GM23338 (cell line): ENCODE results near the gene ATRIP. TPM values are rescaled to one million over a fixed set of nuclear protein-coding genes. Genes with fewer than 3 reads are reported as not detected.

Experiments
- ATAC-seq: fragments of 200-7000 bp; cut with Tn5 transposase; 3 replicates; pipeline ENCODE4 v1.9.1; 2020
- DNase-seq: peaks from one replicate; pipeline ENCODE4 v3.0.0-alpha.2; 2015; ENCODE audit warnings: low spot score
- H2AFZ ChIP-seq: fragments of 200-600 bp; sonication (generic); 2 replicates; pipeline ENCODE4 v1.8.0; 2016; ENCODE audit warnings: antibody characterized with exemption, mild to moderate bottlenecking, moderate library complexity
- H3F3A ChIP-seq: fragments of 200-600 bp; sonication (generic); replicated peaks from 2 replicates; pipeline ENCODE4 v1.8.0; 2017; ENCODE audit warnings: antibody characterized with exemption, mixed run types, low read depth
- H3K27ac ChIP-seq: fragments of 200-600 bp; sonication (generic); 2 replicates; pipeline ENCODE4 v1.6.1; 2016; ENCODE audit warnings: low read depth
- H3K27me3 ChIP-seq: fragments of 200-600 bp; sonication (generic); 2 replicates; pipeline ENCODE4 v1.8.0; 2016; ENCODE audit warnings: mild to moderate bottlenecking, mixed run types, moderate library complexity; ENCODE audit not compliant: insufficient read depth
- H3K36me3 ChIP-seq: fragments of 200-600 bp; sonication (generic); 2 replicates; pipeline ENCODE4 v1.8.0; 2016; ENCODE audit warnings: mild to moderate bottlenecking; ENCODE audit not compliant: insufficient read depth
- H3K4me1 ChIP-seq: fragments of 200-600 bp; sonication (generic); 2 replicates; pipeline ENCODE4 v1.8.0; 2016; ENCODE audit warnings: mild to moderate bottlenecking, moderate library complexity; ENCODE audit not compliant: insufficient read depth
- H3K4me2 ChIP-seq: fragments of 200-600 bp; sonication (generic); 2 replicates; pipeline ENCODE4 v1.7.1; 2017; ENCODE audit warnings: mixed run types
- H3K4me3 ChIP-seq: fragments of 200-600 bp; sonication (generic); 2 replicates; pipeline ENCODE4 v1.6.1; 2016; ENCODE audit warnings: mixed run types
- H3K79me2 ChIP-seq: fragments of 200-600 bp; sonication (generic); replicated peaks from 2 replicates; pipeline ENCODE4 v1.8.0; 2017; ENCODE audit warnings: mild to moderate bottlenecking; ENCODE audit not compliant: insufficient read depth
- H3K9me2 ChIP-seq: fragments of 200-600 bp; sonication (generic); 2 replicates; pipeline ENCODE4 v1.8.0; 2017; ENCODE audit not compliant: insufficient read depth
- H4K20me1 ChIP-seq: fragments of 200-600 bp; sonication (generic); replicated peaks from 2 replicates; pipeline ENCODE4 v1.8.0; 2017; ENCODE audit warnings: mild to moderate bottlenecking; ENCODE audit not compliant: insufficient read depth
- H3K27ac Mint-ChIP-seq: 2 replicates; pipeline ENCODE4 v1.8.0; 2020; ENCODE audit warnings: inconsistent platforms, mild to moderate bottlenecking, moderate library complexity, mixed read lengths
- H3K27me3 Mint-ChIP-seq: 3 replicates; pipeline ENCODE4 v1.8.0; 2022; ENCODE audit warnings: low read depth, mild to moderate bottlenecking, moderate library complexity, mixed read lengths, inconsistent platforms; ENCODE audit not compliant: insufficient read depth, poor library complexity
- H3K36me3 Mint-ChIP-seq: 3 replicates; pipeline ENCODE4 v1.8.0; 2021; ENCODE audit warnings: low read depth, mild to moderate bottlenecking, inconsistent platforms, moderate library complexity, mixed read lengths
- H3K4me1 Mint-ChIP-seq: 3 replicates; pipeline ENCODE4 v1.8.0; 2020; ENCODE audit warnings: mild to moderate bottlenecking, inconsistent platforms, mixed read lengths
- H3K4me3 Mint-ChIP-seq: 3 replicates; pipeline ENCODE4 v1.8.0; 2021; ENCODE audit warnings: moderate library complexity, mild to moderate bottlenecking, inconsistent platforms, mixed read lengths
- H3K9me3 Mint-ChIP-seq: 3 replicates; pipeline ENCODE4 v1.8.0; 2020; ENCODE audit warnings: moderate library complexity, mild to moderate bottlenecking, inconsistent platforms, mixed read lengths
- CREB1 ChIP-seq: fragments of 250-450 bp; sonication (Bioruptor Pico); IDR thresholded peaks from 2 replicates; pipeline ENCODE4 v1.5.0; 2020; ENCODE audit warnings: low read depth, mild to moderate bottlenecking, moderate library complexity
- EZH2 ChIP-seq: fragments of 200-600 bp; sonication (generic); IDR thresholded peaks from one replicate; pipeline ENCODE4 v1.8.0; 2017; ENCODE audit warnings: antibody characterized with exemption, mild to moderate bottlenecking, low read depth; ENCODE audit not compliant: unreplicated experiment
- EZH2phosphoT487 ChIP-seq: fragments of 200-600 bp; sonication (generic); IDR thresholded peaks from one replicate; pipeline ENCODE4 v1.8.1; 2018; ENCODE audit warnings: antibody characterized with exemption; ENCODE audit not compliant: unreplicated experiment
- JUNB ChIP-seq: IDR thresholded peaks from one replicate; pipeline ENCODE4 v1.6.1; 2016; ENCODE audit warnings: antibody characterized with exemption; ENCODE audit not compliant: unreplicated experiment
- POLR2AphosphoS5 ChIP-seq: IDR thresholded peaks from 2 replicates; pipeline ENCODE4 v1.6.1; 2016; ENCODE audit warnings: antibody characterized with exemption, low read depth
- ZNF331 ChIP-seq: fragments of 250-450 bp; sonication (Bioruptor Pico); IDR thresholded peaks from 2 replicates; pipeline ENCODE4 v1.5.0; 2020; ENCODE audit warnings: low read depth, mild to moderate bottlenecking, moderate library complexity
- polyA plus RNA-seq: library from polyadenylated mRNA; unstranded; fragments of >200 nt; fragmentation: Nextera tagmentation; extraction: Ambion mirVana; gene quantifications from 2 replicates; pipeline ENCODE4 v1.2.1, GENCODE V29; 2016
- total RNA-seq: library from RNA; depleted of rRNA; stranded (reverse); fragments of >200 nt; shearing (Covaris generic); gene quantifications from 2 replicates; pipeline ENCODE4 v1.2.3, GENCODE V29; 2014
- TF ChIP-seq, protein P1 (sequence below): fragments of 250-450 bp; sonication (Bioruptor Pico); IDR thresholded peaks from 2 replicates; pipeline ENCODE4 v1.5.0; 2020; ENCODE audit warnings: mild to moderate bottlenecking, moderate library complexity

Gene ATRIP
- total and polyA plus RNA-seq, 2 experiments from 2014 or later, result 5.8 to 17.3 TPM

DNA sequence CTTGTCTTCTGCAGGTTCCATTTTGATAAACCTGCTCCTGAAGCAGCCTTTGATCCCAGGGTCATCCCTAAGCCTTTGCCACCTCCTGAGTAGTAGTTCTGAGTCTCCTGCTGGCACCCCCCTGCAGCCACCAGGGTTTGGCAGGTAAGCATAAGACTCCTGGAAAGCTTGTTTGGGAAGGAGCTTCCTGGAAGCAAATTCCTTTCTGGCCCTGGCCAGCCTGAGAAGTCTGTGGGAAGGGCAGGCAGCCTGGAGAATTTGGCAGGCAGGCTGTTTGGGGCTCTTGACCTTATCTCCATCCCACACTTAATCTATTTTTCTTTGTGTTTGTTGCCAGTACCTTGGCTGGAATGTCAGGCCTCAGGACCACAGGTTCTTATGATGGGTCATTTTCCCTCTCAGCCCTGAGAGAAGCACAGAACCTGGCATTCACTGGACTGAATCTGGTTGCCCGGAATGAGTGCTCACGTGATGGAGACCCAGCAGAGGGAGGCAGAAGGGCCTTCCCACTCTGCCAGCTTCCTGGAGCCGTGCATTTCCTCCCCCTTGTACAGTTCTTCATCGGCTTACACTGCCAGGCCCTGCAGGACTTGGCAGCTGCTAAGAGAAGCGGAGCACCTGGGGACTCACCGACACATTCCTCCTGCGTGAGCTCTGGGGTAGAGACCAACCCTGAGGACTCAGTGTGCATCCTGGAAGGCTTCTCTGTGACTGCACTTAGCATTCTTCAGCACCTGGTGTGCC, 13.4 kb downstream of the ATRIP start:
- H3K9me2 ChIP-seq, result no peaks in the 10 kb centered on the region
- no peak overlapping the region for H3K27ac Mint-ChIP-seq
- H3K36me3 ChIP-seq, result peaks cover 37% of the 10 kb centered on the region
- H3K27me3 ChIP-seq, result no peaks in the 10 kb centered on the region
- no peak overlapping the region for H3K27ac ChIP-seq
- no peak overlapping the region for H3K4me2 ChIP-seq
- TF ChIP-seq, protein P1, sequence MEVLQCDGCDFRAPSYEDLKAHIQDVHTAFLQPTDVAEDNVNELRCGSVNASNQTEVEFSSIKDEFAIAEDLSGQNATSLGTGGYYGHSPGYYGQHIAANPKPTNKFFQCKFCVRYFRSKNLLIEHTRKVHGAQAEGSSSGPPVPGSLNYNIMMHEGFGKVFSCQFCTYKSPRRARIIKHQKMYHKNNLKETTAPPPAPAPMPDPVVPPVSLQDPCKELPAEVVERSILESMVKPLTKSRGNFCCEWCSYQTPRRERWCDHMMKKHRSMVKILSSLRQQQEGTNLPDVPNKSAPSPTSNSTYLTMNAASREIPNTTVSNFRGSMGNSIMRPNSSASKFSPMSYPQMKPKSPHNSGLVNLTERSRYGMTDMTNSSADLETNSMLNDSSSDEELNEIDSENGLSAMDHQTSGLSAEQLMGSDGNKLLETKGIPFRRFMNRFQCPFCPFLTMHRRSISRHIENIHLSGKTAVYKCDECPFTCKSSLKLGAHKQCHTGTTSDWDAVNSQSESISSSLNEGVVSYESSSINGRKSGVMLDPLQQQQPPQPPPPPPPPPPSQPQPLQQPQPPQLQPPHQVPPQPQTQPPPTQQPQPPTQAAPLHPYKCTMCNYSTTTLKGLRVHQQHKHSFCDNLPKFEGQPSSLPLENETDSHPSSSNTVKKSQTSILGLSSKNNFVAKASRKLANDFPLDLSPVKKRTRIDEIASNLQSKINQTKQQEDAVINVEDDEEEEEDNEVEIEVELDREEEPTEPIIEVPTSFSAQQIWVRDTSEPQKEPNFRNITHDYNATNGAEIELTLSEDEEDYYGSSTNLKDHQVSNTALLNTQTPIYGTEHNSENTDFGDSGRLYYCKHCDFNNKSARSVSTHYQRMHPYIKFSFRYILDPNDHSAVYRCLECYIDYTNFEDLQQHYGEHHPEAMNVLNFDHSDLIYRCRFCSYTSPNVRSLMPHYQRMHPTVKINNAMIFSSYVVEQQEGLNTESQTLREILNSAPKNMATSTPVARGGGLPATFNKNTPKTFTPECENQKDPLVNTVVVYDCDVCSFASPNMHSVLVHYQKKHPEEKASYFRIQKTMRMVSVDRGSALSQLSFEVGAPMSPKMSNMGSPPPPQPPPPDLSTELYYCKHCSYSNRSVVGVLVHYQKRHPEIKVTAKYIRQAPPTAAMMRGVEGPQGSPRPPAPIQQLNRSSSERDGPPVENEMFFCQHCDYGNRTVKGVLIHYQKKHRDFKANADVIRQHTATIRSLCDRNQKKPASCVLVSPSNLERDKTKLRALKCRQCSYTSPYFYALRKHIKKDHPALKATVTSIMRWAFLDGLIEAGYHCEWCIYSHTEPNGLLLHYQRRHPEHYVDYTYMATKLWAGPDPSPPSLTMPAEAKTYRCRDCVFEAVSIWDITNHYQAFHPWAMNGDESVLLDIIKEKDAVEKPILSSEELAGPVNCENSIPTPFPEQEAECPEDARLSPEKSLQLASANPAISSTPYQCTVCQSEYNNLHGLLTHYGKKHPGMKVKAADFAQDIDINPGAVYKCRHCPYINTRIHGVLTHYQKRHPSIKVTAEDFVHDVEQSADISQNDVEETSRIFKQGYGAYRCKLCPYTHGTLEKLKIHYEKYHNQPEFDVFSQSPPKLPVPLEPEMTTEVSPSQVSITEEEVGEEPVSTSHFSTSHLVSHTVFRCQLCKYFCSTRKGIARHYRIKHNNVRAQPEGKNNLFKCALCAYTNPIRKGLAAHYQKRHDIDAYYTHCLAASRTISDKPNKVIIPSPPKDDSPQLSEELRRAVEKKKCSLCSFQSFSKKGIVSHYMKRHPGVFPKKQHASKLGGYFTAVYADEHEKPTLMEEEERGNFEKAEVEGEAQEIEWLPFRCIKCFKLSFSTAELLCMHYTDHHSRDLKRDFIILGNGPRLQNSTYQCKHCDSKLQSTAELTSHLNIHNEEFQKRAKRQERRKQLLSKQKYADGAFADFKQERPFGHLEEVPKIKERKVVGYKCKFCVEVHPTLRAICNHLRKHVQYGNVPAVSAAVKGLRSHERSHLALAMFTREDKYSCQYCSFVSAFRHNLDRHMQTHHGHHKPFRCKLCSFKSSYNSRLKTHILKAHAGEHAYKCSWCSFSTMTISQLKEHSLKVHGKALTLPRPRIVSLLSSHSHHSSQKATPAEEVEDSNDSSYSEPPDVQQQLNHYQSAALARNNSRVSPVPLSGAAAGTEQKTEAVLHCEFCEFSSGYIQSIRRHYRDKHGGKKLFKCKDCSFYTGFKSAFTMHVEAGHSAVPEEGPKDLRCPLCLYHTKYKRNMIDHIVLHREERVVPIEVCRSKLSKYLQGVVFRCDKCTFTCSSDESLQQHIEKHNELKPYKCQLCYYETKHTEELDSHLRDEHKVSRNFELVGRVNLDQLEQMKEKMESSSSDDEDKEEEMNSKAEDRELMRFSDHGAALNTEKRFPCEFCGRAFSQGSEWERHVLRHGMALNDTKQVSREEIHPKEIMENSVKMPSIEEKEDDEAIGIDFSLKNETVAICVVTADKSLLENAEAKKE (CRISPR knock-in tag), result no peak
- no peak for TF ChIP-seq JUNB
- TF ChIP-seq ZNF331 (CRISPR knock-in tag), result no peak
- no peak for TF ChIP-seq POLR2AphosphoS5
- TF ChIP-seq EZH2, result no peak
- no peak for TF ChIP-seq EZH2phosphoT487
- no peak for TF ChIP-seq CREB1 (CRISPR knock-in tag)
- H3K4me3 ChIP-seq, result no peak overlapping the region
- DNase-seq (no peak), ATAC-seq (no peak)
- no peaks in the 10 kb centered on the region for H3K4me1 ChIP-seq
- no peak overlapping the region for H2AFZ ChIP-seq
- peaks cover 4% of the 10 kb centered on the region for H3K27me3 Mint-ChIP-seq
- peaks cover 2% of the 10 kb centered on the region; the same call in 1 of the 3 replicates for H3K4me1 Mint-ChIP-seq
- peaks cover 3% of the 10 kb centered on the region for H4K20me1 ChIP-seq
- no peaks in the 10 kb centered on the region for H3K79me2 ChIP-seq
- H3F3A ChIP-seq, result peaks cover 7% of the 10 kb centered on the region; the same call in 1 of the 2 replicates
- H3K9me3 Mint-ChIP-seq, result no peaks in the 10 kb centered on the region
- peaks cover 44% of the 10 kb centered on the region for H3K36me3 Mint-ChIP-seq
- no peak overlapping the region for H3K4me3 Mint-ChIP-seq
